ENCODE measurements around the gene DHFR. TPM values are rescaled to one million over a fixed set of nuclear protein-coding genes. Genes with fewer than 3 reads are reported as not detected.

DHFR gene
- polyA plus RNA-seq, 1 of the 3 experiments (the other 2 are of a cell fraction), result 16.6 TPM

- H3K4me3 ChIP-seq (ENCODE audit: low read depth in 2 of 2, low read length in 1 of 2), result no peak overlapping the region
- no peak for DNase-seq
- no peaks in the 10 kb centered on the region for H3K9me3 ChIP-seq
- H3K79me2 ChIP-seq (ENCODE audit: insufficient read depth), result no peaks in the 10 kb centered on the region
- CTCF ChIA-PET, result no interaction called here
- H3K27ac ChIP-seq (ENCODE audit: low read depth in 2 of 2, low read length in 1 of 2), result no peak overlapping the region
- H3K4me1 ChIP-seq (ENCODE audit: control insufficient read depth in 1 of 2, insufficient read depth in 2 of 2, low read depth in 1 of 2, low read length in 1 of 2), result no peaks in the 10 kb centered on the region; a peak in 1 of 4 replicates
- POLR2A ChIA-PET, result no interaction called here
- H4K20me1 ChIP-seq (ENCODE audit: insufficient read depth), result no peaks in the 10 kb centered on the region
- H3F3A ChIP-seq (replicated peaks; ENCODE audit: insufficient read depth), result no peaks in the 10 kb centered on the region
- no peak overlapping the region for H3K9ac ChIP-seq
- TF ChIP-seq REST (IDR thresholded peaks at IDR 0.05; ENCODE audit: low read depth, low read length) (no peak), CHD2 (IDR thresholded peaks at IDR 0.05; ENCODE audit: low read length, partially characterized antibody) (no peak), TEAD4 (IDR thresholded peaks at IDR 0.05; ENCODE audit: borderline replicate concordance, insufficient read depth) (no peak), MEF2A (IDR thresholded peaks at IDR 0.05; ENCODE audit: borderline replicate concordance, low read depth) (no peak), SIN3A (IDR thresholded peaks at IDR 0.05; ENCODE audit: borderline replicate concordance, low read depth, low read length) (no peak)
- no peak overlapping the region for H2AFZ ChIP-seq (ENCODE audit: low read depth)
- no peak overlapping the region for H3K4me2 ChIP-seq
- H3K36me3 ChIP-seq (replicated peaks in 1 of 2; ENCODE audit: control insufficient read depth in 1 of 2, insufficient read depth in 2 of 2, low read length in 1 of 2), result peaks cover 15 to 16% of the 10 kb centered on the region in 2 experiments
- no peaks in the 10 kb centered on the region for H3K9me2 ChIP-seq
- no peaks in the 10 kb centered on the region for H3K27me3 ChIP-seq (ENCODE audit: insufficient read depth)
These were observed 20.6 kb downstream of the DHFR start for GRCh38 chr5:80634193-80634592.

DNA sequence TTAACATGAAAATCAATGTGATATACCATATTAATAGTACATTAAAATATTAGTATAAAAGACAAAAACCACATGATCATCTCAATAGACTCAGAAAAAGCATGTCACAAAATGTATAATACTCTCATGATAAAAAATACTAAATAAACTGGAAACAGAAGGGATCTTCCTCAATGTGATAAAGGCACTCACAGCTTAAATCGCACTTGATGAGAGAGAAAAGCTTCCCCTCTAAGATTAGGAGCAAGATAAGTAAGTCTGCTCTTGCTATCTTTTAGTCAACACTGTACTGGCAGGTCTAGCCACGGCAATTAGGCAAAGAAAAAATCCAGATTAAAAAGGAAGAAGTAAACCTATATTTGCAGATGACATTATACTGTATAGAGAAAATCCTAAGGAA, 22.1 kb downstream of the DHFR start:
- ChIA-PET CTCF (no interaction called here), POLR2A (no interaction called here)
- Histone ChIP-seq H4K20me1 (ENCODE audit: insufficient read depth) (no peaks in the 10 kb centered on the region), H3K79me2 (ENCODE audit: insufficient read depth) (no peaks in the 10 kb centered on the region), H3F3A (replicated peaks; ENCODE audit: insufficient read depth) (no peaks in the 10 kb centered on the region), H3K9me2 (no peaks in the 10 kb centered on the region), H3K4me2 (no peak overlapping the region), H3K36me3 (replicated peaks in 1 of 2; ENCODE audit: control insufficient read depth in 1 of 2, insufficient read depth in 2 of 2, low read length in 1 of 2) (peaks cover 14 to 16% of the 10 kb centered on the region in 2 experiments), H2AFZ (ENCODE audit: low read depth) (no peak overlapping the region), H3K4me3 (ENCODE audit: low read depth in 2 of 2, low read length in 1 of 2) (no peak overlapping the region), H3K4me1 (ENCODE audit: control insufficient read depth in 1 of 2, insufficient read depth in 2 of 2, low read depth in 1 of 2, low read length in 1 of 2) (no peaks in the 10 kb centered on the region; a peak in 1 of 4 replicates), H3K27ac (ENCODE audit: low read depth in 2 of 2, low read length in 1 of 2) (no peak overlapping the region), H3K27me3 (ENCODE audit: insufficient read depth) (no peaks in the 10 kb centered on the region), H3K9me3 (no peaks in the 10 kb centered on the region), H3K9ac (no peak overlapping the region)
- WGBS (ENCODE audit: low lambda C conversion rate), result 86% methylated on average over 2 of the region's 2 CpGs
- no peak for DNase-seq
- TF ChIP-seq IRF3 (IDR thresholded peaks at IDR 0.05; ENCODE audit: low read depth, low read length) (no peak), FOXM1 (IDR thresholded peaks at IDR 0.05; ENCODE audit: low read depth) (no peak), TCF12 (IDR thresholded peaks at IDR 0.05) (no peak), EP300 (IDR thresholded peaks at IDR 0.05; ENCODE audit: borderline replicate concordance in 1 of 2, low read depth in 1 of 2, low read length in 1 of 2) (no peak), NFIC (IDR thresholded peaks at IDR 0.05; ENCODE audit: borderline replicate concordance) (no peak), RCOR1 (IDR thresholded peaks at IDR 0.05; ENCODE audit: low read length) (no peak), FOSL2 (IDR thresholded peaks at IDR 0.05; ENCODE audit: borderline replicate concordance, low read depth) (no peak), EZH2phosphoT487 (IDR thresholded peaks at IDR 0.05; ENCODE audit: borderline replicate concordance, low read depth) (no peak), CHD2 (IDR thresholded peaks at IDR 0.05; ENCODE audit: low read length, partially characterized antibody) (no peak), MEF2A (IDR thresholded peaks at IDR 0.05; ENCODE audit: borderline replicate concordance, low read depth) (no peak), TEAD4 (IDR thresholded peaks at IDR 0.05; ENCODE audit: borderline replicate concordance, insufficient read depth) (no peak)
